HG02840 (cell line): ENCODE measurements around the gene MINK1.
"Not testable (repeated sequence)": the region's sequence is repeated elsewhere in the genome, so short reads cannot be mapped to it uniquely, and the experiment has no call there.

Experiments
- ATAC-seq: cut with Tn5 transposase; IDR thresholded peaks from one replicate; pipeline ENCODE4 v1.9.1; 2021; ENCODE audit warnings: mild to moderate bottlenecking, moderate library complexity, moderate number of reproducible peaks; ENCODE audit not compliant: unreplicated experiment, low FRiP score

The MINK1 gene

GRCh38 chr17:4867535-4867934, 34.4 kb downstream of the MINK1 start:
- ATAC-seq: not testable (repeated sequence)

GRCh38 chr17:4869058-4869998, 36.2 kb downstream of the MINK1 start:
- ATAC-seq: not testable (repeated sequence)

GRCh38 chr17:4870855-4871254, 37.7 kb downstream of the MINK1 start:
- no peak for ATAC-seq

GRCh38 chr17:4872786-4873185, 39.6 kb downstream of the MINK1 start:
- no peak for ATAC-seq

- ATAC-seq: no peak
Observed at GRCh38 chr17:4877089-4877488, 43.9 kb downstream of the MINK1 start.

- ATAC-seq: no peak
Observed at GRCh38 chr17:4879601-4880000, 46.5 kb downstream of the MINK1 start.

- no peak for ATAC-seq
Observed at GRCh38 chr17:4880857-4881256, 47.7 kb downstream of the MINK1 start.

GRCh38 chr17:4881761-4882555, 48.8 kb downstream of the MINK1 start:
- ATAC-seq: no peak

GRCh38 chr17:4884489-4884888, 51.3 kb downstream of the MINK1 start:
- no peak for ATAC-seq

GRCh38 chr17:4886830-4887229, 53.7 kb downstream of the MINK1 start:
- no peak for ATAC-seq

GRCh38 chr17:4887581-4887980, 54.4 kb downstream of the MINK1 start:
- no peak for ATAC-seq

- ATAC-seq: no peak
Observed at GRCh38 chr17:4891411-4892410, 58.6 kb downstream of the MINK1 start.

- no peak for ATAC-seq
Observed at GRCh38 chr17:4892499-4893221, 59.5 kb downstream of the MINK1 start.

GRCh38 chr17:4893272-4893671, 60.1 kb downstream of the MINK1 start:
- no peak for ATAC-seq

- no peak for ATAC-seq
Observed at GRCh38 chr17:4893721-4894560, 60.8 kb downstream of the MINK1 start.

- ATAC-seq: no peak
Observed at GRCh38 chr17:4895121-4895520, 62.0 kb downstream of the MINK1 start.

- no peak for ATAC-seq
Observed at GRCh38 chr17:4895657-4896331, 62.7 kb downstream of the MINK1 start.
